GM21825 (cell line): ENCODE measurements around the gene SORL1-AS1.
A peak's percentile ranks its signal among the peaks of the same experiment; 100 is the strongest.

Experiments
- ATAC-seq: cut with Tn5 transposase; IDR thresholded peaks from one replicate; pipeline ENCODE4 v1.9.1; 2021; ENCODE audit warnings: mild to moderate bottlenecking, moderate library complexity; ENCODE audit not compliant: unreplicated experiment

The SORL1-AS1 gene

GRCh38 chr11:121452609-121453150, at the start of gene SORL1-AS1:
SORL1-AS1 (minus strand) TSS chr11:121452967.
- peak; percentile 13 for ATAC-seq

GRCh38 chr11:121500717-121501116, 48.0 kb upstream of the SORL1-AS1 start:
- no peak for ATAC-seq

GRCh38 chr11:121500275-121500674, 47.5 kb upstream of the SORL1-AS1 start:
- no peak for ATAC-seq

- no peak for ATAC-seq
Measured at GRCh38 chr11:121499405-121499804, 46.6 kb upstream of the SORL1-AS1 start.

- no peak for ATAC-seq
Measured at GRCh38 chr11:121497176-121497998, 44.6 kb upstream of the SORL1-AS1 start.

- peak; percentile 88 for ATAC-seq
Measured at GRCh38 chr11:121494355-121495099, 41.8 kb upstream of the SORL1-AS1 start.

GRCh38 chr11:121489823-121490222, 37.1 kb upstream of the SORL1-AS1 start:
- no peak for ATAC-seq

- ATAC-seq, result no peak
Measured at GRCh38 chr11:121488641-121489040, 35.9 kb upstream of the SORL1-AS1 start.

- ATAC-seq, result no peak
Measured at GRCh38 chr11:121488170-121488569, 35.4 kb upstream of the SORL1-AS1 start.

GRCh38 chr11:121487191-121487590, 34.4 kb upstream of the SORL1-AS1 start:
- no peak for ATAC-seq

- ATAC-seq, result no peak
Measured at GRCh38 chr11:121486054-121486453, 33.3 kb upstream of the SORL1-AS1 start.

- ATAC-seq, result no peak
Measured at GRCh38 chr11:121485216-121485615, 32.4 kb upstream of the SORL1-AS1 start.

GRCh38 chr11:121483805-121484480, 31.2 kb upstream of the SORL1-AS1 start:
- no peak for ATAC-seq

GRCh38 chr11:121482231-121483129, 29.7 kb upstream of the SORL1-AS1 start:
- peak; percentile 81 for ATAC-seq

GRCh38 chr11:121481484-121482230, 28.9 kb upstream of the SORL1-AS1 start:
- ATAC-seq, result peak; percentile 49

GRCh38 chr11:121479698-121480238, 27.0 kb upstream of the SORL1-AS1 start:
- ATAC-seq, result no peak

GRCh38 chr11:121478895-121479697, 26.3 kb upstream of the SORL1-AS1 start:
- ATAC-seq, result no peak

- ATAC-seq, result no peak
Measured at GRCh38 chr11:121478226-121478894, 25.6 kb upstream of the SORL1-AS1 start.
